BLaER1 (cell line): ENCODE measurements around the gene LMO1.

ENCODE experiments used
- H3K27ac ChIP-seq: shearing (Covaris generic); formaldehyde crosslinking; 2 replicates; pipeline ENCODE4 v1.8.1; 2022
- H3K27me3 ChIP-seq: shearing (Covaris generic); formaldehyde crosslinking; 2 replicates; pipeline ENCODE4 v1.8.1; 2022
- H3K36me3 ChIP-seq: shearing (Covaris generic); formaldehyde crosslinking; 2 replicates; pipeline ENCODE4 v1.8.1; 2022
- H3K4me1 ChIP-seq: shearing (Covaris generic); formaldehyde crosslinking; 2 replicates; pipeline ENCODE4 v1.8.1; 2022
- H3K4me2 ChIP-seq: shearing (Covaris generic); formaldehyde crosslinking; 2 replicates; pipeline ENCODE4 v1.8.1; 2022
- H3K4me3 ChIP-seq: shearing (Covaris generic); formaldehyde crosslinking; 2 replicates; pipeline ENCODE4 v1.8.1; 2022
- H3K9ac ChIP-seq: shearing (Covaris generic); formaldehyde crosslinking; 2 replicates; pipeline ENCODE4 v1.8.1; 2022
- H3K9me3 ChIP-seq: shearing (Covaris generic); formaldehyde crosslinking; 2 replicates; pipeline ENCODE4 v1.8.1; 2022
- H4K20me1 ChIP-seq: shearing (Covaris generic); formaldehyde crosslinking; 2 replicates; pipeline ENCODE4 v1.8.1; 2022
- Cebpa-rat ChIP-seq: shearing (Covaris generic); IDR thresholded peaks from 2 replicates; pipeline ENCODE4 v1.8.1; 2022

Gene LMO1

GRCh38 chr11:8267280-8267679 is 3.6 kb upstream of the LMO1 start:
- TF ChIP-seq Cebpa-rat, result no peak
- Histone ChIP-seq H3K27ac (no peak overlapping the region), H3K9me3 (no peaks in the 10 kb centered on the region), H3K27me3 (peaks cover 90% of the 10 kb centered on the region), H3K9ac (no peak overlapping the region), H3K4me1 (peaks cover 26% of the 10 kb centered on the region), H4K20me1 (peaks cover 31% of the 10 kb centered on the region; the same call in 1 of the 2 replicates), H3K4me2 (peak overlapping the region; percentile 90), H3K4me3 (peak overlapping the region; percentile 67), H3K36me3 (no peaks in the 10 kb centered on the region)

- Histone ChIP-seq H3K27ac (no peak overlapping the region), H3K9ac (no peak overlapping the region), H3K9me3 (no peaks in the 10 kb centered on the region), H4K20me1 (peaks cover 37% of the 10 kb centered on the region; the same call in 1 of the 2 replicates), H3K36me3 (no peaks in the 10 kb centered on the region), H3K4me3 (no peak overlapping the region), H3K27me3 (peaks cover 98% of the 10 kb centered on the region), H3K4me1 (peaks cover 30% of the 10 kb centered on the region), H3K4me2 (no peak overlapping the region)
- no peak for TF ChIP-seq Cebpa-rat
Observed at GRCh38 chr11:8266246-8267241, 2.9 kb upstream of the LMO1 start.

GRCh38 chr11:8265681-8266241 is 2.1 kb upstream of the LMO1 start:
- H3K27me3 ChIP-seq, result peaks cover 99% of the 10 kb centered on the region

GRCh38 chr11:8263109-8263768 is 439 bp downstream of the LMO1 start:
- no peak for TF ChIP-seq Cebpa-rat
- Histone ChIP-seq H3K27ac (no peak overlapping the region), H3K4me2 (peak overlapping the region; percentile 86), H3K36me3 (no peaks in the 10 kb centered on the region), H3K9me3 (no peaks in the 10 kb centered on the region), H3K4me3 (peak overlapping the region; percentile 64), H4K20me1 (peaks cover 33% of the 10 kb centered on the region; the same call in 1 of the 2 replicates), H3K27me3 (peaks cover 90% of the 10 kb centered on the region), H3K4me1 (peaks cover 47% of the 10 kb centered on the region), H3K9ac (no peak overlapping the region)

More at GRCh38 chr11:8265681-8266241, 2.1 kb upstream of the LMO1 start:
- H3K4me1 ChIP-seq, result peaks cover 30% of the 10 kb centered on the region
- H3K9ac ChIP-seq, result no peak overlapping the region
- TF ChIP-seq Cebpa-rat, result no peak
- no peak overlapping the region for H3K27ac ChIP-seq
- H3K36me3 ChIP-seq, result no peaks in the 10 kb centered on the region
- H3K9me3 ChIP-seq, result no peaks in the 10 kb centered on the region
- peaks cover 37% of the 10 kb centered on the region; the same call in 1 of the 2 replicates for H4K20me1 ChIP-seq
- H3K4me2 ChIP-seq, result no peak overlapping the region
- no peak overlapping the region for H3K4me3 ChIP-seq

GRCh38 chr11:8262552-8263108 is 1.0 kb downstream of the LMO1 start:
- Histone ChIP-seq H3K9me3 (no peaks in the 10 kb centered on the region), H3K4me1 (peaks cover 45% of the 10 kb centered on the region), H3K27ac (no peak overlapping the region), H3K27me3 (peaks cover 84% of the 10 kb centered on the region), H3K9ac (0 out of 2 replicates have a peak overlapping the region, but pooled peaks have one; percentile 23), H3K4me3 (peak overlapping the region; percentile 64), H3K36me3 (no peaks in the 10 kb centered on the region), H3K4me2 (peak overlapping the region; percentile 86), H4K20me1 (peaks cover 26% of the 10 kb centered on the region; the same call in 1 of the 2 replicates)
- TF ChIP-seq Cebpa-rat, result no peak

- Histone ChIP-seq H3K27ac (no peak overlapping the region), H3K4me3 (peak overlapping the region; percentile 64), H4K20me1 (peaks cover 21% of the 10 kb centered on the region; the same call in 1 of the 2 replicates), H3K9me3 (no peaks in the 10 kb centered on the region), H3K27me3 (peaks cover 78% of the 10 kb centered on the region), H3K4me2 (peak overlapping the region; percentile 86), H3K36me3 (no peaks in the 10 kb centered on the region), H3K9ac (no peak overlapping the region), H3K4me1 (peaks cover 40% of the 10 kb centered on the region)
- no peak for TF ChIP-seq Cebpa-rat
Observed at GRCh38 chr11:8261921-8262551, 1.6 kb downstream of the LMO1 start.

- H4K20me1 ChIP-seq, result peaks cover 15% of the 10 kb centered on the region; the same call in 1 of the 2 replicates
- H3K4me1 ChIP-seq, result peaks cover 40% of the 10 kb centered on the region
- no peaks in the 10 kb centered on the region for H3K36me3 ChIP-seq
- no peak overlapping the region for H3K9ac ChIP-seq
- no peak overlapping the region for H3K27ac ChIP-seq
- no peak overlapping the region for H3K4me3 ChIP-seq
- H3K27me3 ChIP-seq, result peaks cover 71% of the 10 kb centered on the region
- H3K9me3 ChIP-seq, result no peaks in the 10 kb centered on the region
- H3K4me2 ChIP-seq, result no peak overlapping the region
- no peak for TF ChIP-seq Cebpa-rat
Observed at GRCh38 chr11:8261291-8261690, 2.4 kb downstream of the LMO1 start.

GRCh38 chr11:8260202-8260966 is 3.3 kb downstream of the LMO1 start:
- no peak overlapping the region for H3K4me3 ChIP-seq
- H3K9me3 ChIP-seq, result no peaks in the 10 kb centered on the region
- no peak overlapping the region for H3K9ac ChIP-seq
- H4K20me1 ChIP-seq, result peaks cover 15% of the 10 kb centered on the region; the same call in 1 of the 2 replicates
- peaks cover 40% of the 10 kb centered on the region for H3K4me1 ChIP-seq
- TF ChIP-seq Cebpa-rat, result no peak
- peak overlapping the region; percentile 71 for H3K4me2 ChIP-seq
- H3K27me3 ChIP-seq, result peaks cover 62% of the 10 kb centered on the region
- H3K36me3 ChIP-seq, result no peaks in the 10 kb centered on the region
- no peak overlapping the region for H3K27ac ChIP-seq
